Mammary epithelial cell (primary cell): ENCODE measurements around the gene CLEC3B.

Experiments used
- EZH2 ChIP-seq: IDR thresholded peaks from 2 replicates; pipeline ENCODE4 v1.6.1; 2012; ENCODE audit warnings: low read length, inconsistent platforms, borderline replicate concordance
- TF ChIP-seq, protein P1 (sequence below), 2 donors: IDR thresholded peaks in 1 of 2; conservative IDR thresholded peaks in 1 of 2; 2 replicates each; pipeline ENCODE4 v1.5.1; 2011 to 2012; ENCODE audit warnings: inconsistent platforms in 2 of 2, low read length in 2 of 2, mild to moderate bottlenecking in 2 of 2, control low read depth in 1 of 2, low read depth in 1 of 2; ENCODE audit not compliant: insufficient read depth in 1 of 2; ENCODE audit errors: extremely low read depth in 1 of 2

DNA sequence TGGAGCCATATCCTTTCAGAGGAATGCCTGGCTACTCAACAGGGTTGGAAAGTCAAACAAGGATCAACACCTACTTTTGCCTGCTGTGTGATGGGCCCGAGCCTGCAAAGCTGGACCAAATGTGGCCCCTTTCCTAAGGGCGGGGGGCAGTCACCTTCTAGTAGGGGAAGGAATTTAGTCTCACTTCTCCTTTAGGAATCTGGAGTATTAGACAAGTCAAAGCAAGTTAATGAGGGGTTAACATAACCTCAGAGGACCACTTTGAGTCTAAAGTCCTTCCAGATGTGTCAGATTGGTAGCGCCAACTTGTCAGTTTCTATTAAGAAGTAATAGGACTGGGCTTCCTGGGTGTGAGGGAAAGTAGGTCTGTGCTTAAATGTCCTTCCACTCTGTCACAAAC, 43.3 kb upstream of the CLEC3B start:
- TF ChIP-seq, protein P1, sequence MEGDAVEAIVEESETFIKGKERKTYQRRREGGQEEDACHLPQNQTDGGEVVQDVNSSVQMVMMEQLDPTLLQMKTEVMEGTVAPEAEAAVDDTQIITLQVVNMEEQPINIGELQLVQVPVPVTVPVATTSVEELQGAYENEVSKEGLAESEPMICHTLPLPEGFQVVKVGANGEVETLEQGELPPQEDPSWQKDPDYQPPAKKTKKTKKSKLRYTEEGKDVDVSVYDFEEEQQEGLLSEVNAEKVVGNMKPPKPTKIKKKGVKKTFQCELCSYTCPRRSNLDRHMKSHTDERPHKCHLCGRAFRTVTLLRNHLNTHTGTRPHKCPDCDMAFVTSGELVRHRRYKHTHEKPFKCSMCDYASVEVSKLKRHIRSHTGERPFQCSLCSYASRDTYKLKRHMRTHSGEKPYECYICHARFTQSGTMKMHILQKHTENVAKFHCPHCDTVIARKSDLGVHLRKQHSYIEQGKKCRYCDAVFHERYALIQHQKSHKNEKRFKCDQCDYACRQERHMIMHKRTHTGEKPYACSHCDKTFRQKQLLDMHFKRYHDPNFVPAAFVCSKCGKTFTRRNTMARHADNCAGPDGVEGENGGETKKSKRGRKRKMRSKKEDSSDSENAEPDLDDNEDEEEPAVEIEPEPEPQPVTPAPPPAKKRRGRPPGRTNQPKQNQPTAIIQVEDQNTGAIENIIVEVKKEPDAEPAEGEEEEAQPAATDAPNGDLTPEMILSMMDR (conservative IDR thresholded peaks at IDR 0.05 in 1 of 2, IDR thresholded peaks at IDR 0.05 in 1 of 2; ENCODE audit: extremely low read depth in 1 of 2, insufficient read depth in 1 of 2, low read depth in 1 of 2, low read length in 2 of 2): no peak
- TF ChIP-seq EZH2: no peak
